Heart right ventricle (tissue), 16 donors: ENCODE measurements around the gene EDN2. TPM values are rescaled to one million over a fixed set of nuclear protein-coding genes. Genes with fewer than 3 reads are reported as not detected.

Source experiments
- ATAC-seq, 8 donors: fragments of 200-7000 bp; cut with Tn5 transposase; one replicate each; pipeline ENCODE4 v1.9.1; 2020; ENCODE audit warnings: mild to moderate bottlenecking in 8 of 8, moderate library complexity in 8 of 8, moderate number of reproducible peaks in 1 of 8
- DNase-seq, 2 donors: peaks; one replicate each; pipeline ENCODE4 v3.0.0-alpha.2; 2020
- H3K27ac ChIP-seq, 10 donors: fragments of 200-600 bp; sonication (generic) in 2 of 10; one replicate each; pipeline versions ENCODE4 v1.5.0 to v1.8.0; 2020 to 2022; ENCODE audit warnings: mild to moderate bottlenecking in 3 of 10
- H3K27me3 ChIP-seq, 7 donors: fragments of 200-600 bp; one replicate each; pipeline ENCODE4 v1.8.0; 2021 to 2022; ENCODE audit warnings: mild to moderate bottlenecking in 2 of 7
- H3K36me3 ChIP-seq, 9 donors: fragments of 200-600 bp; sonication (generic) in 1 of 9; one replicate each; pipeline versions ENCODE4 v1.5.0 to v1.8.0; 2020 to 2022; ENCODE audit warnings: mild to moderate bottlenecking in 2 of 9
- H3K4me1 ChIP-seq, 9 donors: fragments of 200-600 bp; sonication (generic) in 1 of 9; one replicate each; pipeline versions ENCODE4 v1.5.0 to v1.8.0; 2020 to 2022; ENCODE audit warnings: mild to moderate bottlenecking in 4 of 9
- H3K4me3 ChIP-seq, 10 donors: fragments of 200-600 bp; sonication (generic) in 2 of 10; one replicate each; pipeline versions ENCODE4 v1.5.0 to v1.8.0; 2020 to 2022; ENCODE audit warnings: mild to moderate bottlenecking in 7 of 10, moderate library complexity in 2 of 10
- H3K9me3 ChIP-seq, 11 donors: fragments of 200-600 bp in 10 of 11; sonication (generic) in 2 of 11; one replicate each; pipeline versions ENCODE4 v1.5.0 to v1.8.0; 2013 to 2022; ENCODE audit warnings: mild to moderate bottlenecking in 2 of 11, control low read depth in 1 of 11, moderate library complexity in 1 of 11
- WGBS, 2 donors: extraction: QIAGEN DNeasy Blood & Tissue Kit; methylation state at CpG; one replicate each; pipeline ENCODE4 v1.1.7; 2013; ENCODE audit warnings: inconsistent platforms in 1 of 2; 5-methylcytosine and 5-hydroxymethylcytosine counted together
- intact Hi-C, 10 donors: fragments of 100-400 bp; cut with DNase I; formaldehyde crosslinking; loops; one replicate each; pipeline versions ENCODE4 v1.11.1 to v1.14.2; 2022
- polyA plus RNA-seq, 2 donors: library from polyadenylated mRNA; stranded (reverse); fragments of 200-250 nt; gene quantifications; one replicate each; pipeline ENCODE4 v1.2.3, GENCODE V29; 2013
- total RNA-seq, 10 donors: library from RNA; stranded (reverse); fragmentation: NEBNext Ultra II Directional in 3 of 10; extraction: Animal tissue kit (Norgen Biotek cat#: 25700) in 3 of 10; gene quantifications; one replicate each; pipeline versions ENCODE4 v1.2.1 to v1.2.4, GENCODE V29; 2021 to 2023
- TF ChIP-seq, protein P1 (sequence below), 9 donors: fragments of 200-600 bp; sonication (generic) in 2 of 9; IDR thresholded peaks; one replicate each; pipeline versions ENCODE4 v1.5.0 to v1.8.0; 2021 to 2022; ENCODE audit warnings: antibody characterized with exemption in 9 of 9, mild to moderate bottlenecking in 5 of 9, moderate library complexity in 1 of 9
- donor health status: Arrhythmogenic right ventricular cardiomyopathy.
- donor health status: ischemic (EF 13 %, LVEDD 7.1; RV severe dilation, severe dysfunction).
- donor health status: healthy with polysubstance abuse.
- donor health status: DM: no; HTN: yes; CAD: no.
- donor health status: DM: no; HTN: no; CAD: no.
- donor health status: ischemic (EF 25% LVEDD 6.9; RV normal size, moderate dysfunction).
- donor health status: ischemic (EF 25% LVEDD 5.7; RV mildly dilated, moderate dysfunction).
- donor health status: healthy.
- donor health status: DM: yes; HTN: yes; CAD: no.
- donor health status: Ischemic cardiomyopathy.
- donor health status: ischemic (EF 35%, LVEDD 5.7; RV mildly dilated, moderate dysfunction).
- donor health status: nonischemic (EF 11% LVEDD 7.7; RV severe dilation, severe dysfunction).
- donor health status: DM: yes; HTN: yes; CAD: no.
- donor health status: PGD.
- donor health status: ischemic (EF 29% LVEDD 5.4; RV normal size, mild dysfunction).
- donor health status: nonischemic (EF 23%, LVEDD 6.1; RV moderate dilation, normal function).

Gene EDN2
- total and polyA plus RNA-seq, 12 donors: 0.30 to 8.5 (median 1.0) TPM; not detected in 5

- 58 to 68% methylated on average over 10 of the region's 10 CpGs for WGBS, 2 donors
- peak overlapping the region in 7 of 10 donors; percentile 48 to 97 (median 93) for H3K27ac ChIP-seq
- no peaks in the 10 kb centered on the region for H3K9me3 ChIP-seq
- TF ChIP-seq, protein P1, sequence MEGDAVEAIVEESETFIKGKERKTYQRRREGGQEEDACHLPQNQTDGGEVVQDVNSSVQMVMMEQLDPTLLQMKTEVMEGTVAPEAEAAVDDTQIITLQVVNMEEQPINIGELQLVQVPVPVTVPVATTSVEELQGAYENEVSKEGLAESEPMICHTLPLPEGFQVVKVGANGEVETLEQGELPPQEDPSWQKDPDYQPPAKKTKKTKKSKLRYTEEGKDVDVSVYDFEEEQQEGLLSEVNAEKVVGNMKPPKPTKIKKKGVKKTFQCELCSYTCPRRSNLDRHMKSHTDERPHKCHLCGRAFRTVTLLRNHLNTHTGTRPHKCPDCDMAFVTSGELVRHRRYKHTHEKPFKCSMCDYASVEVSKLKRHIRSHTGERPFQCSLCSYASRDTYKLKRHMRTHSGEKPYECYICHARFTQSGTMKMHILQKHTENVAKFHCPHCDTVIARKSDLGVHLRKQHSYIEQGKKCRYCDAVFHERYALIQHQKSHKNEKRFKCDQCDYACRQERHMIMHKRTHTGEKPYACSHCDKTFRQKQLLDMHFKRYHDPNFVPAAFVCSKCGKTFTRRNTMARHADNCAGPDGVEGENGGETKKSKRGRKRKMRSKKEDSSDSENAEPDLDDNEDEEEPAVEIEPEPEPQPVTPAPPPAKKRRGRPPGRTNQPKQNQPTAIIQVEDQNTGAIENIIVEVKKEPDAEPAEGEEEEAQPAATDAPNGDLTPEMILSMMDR (IDR thresholded peaks at IDR 0.05): no peak
- ATAC-seq (peak in 6 of 8 donors; percentile 30 to 50 (median 34)), DNase-seq (peak in 1 of 2 donors; percentile 57)
- H3K27me3 ChIP-seq: peaks cover 0 to 15% (median 0%) of the 10 kb centered on the region in 7 donors
- H3K4me3 ChIP-seq: no peak overlapping the region
- intact Hi-C loops: loop anchor here in 1 of 10 donors (10.0 kb wide), 1 partner anchor 236 kb away; no protein-coding TSS in a partner anchor
- H3K36me3 ChIP-seq: no peaks in the 10 kb centered on the region
- peaks cover 17 to 71% (median 49%) of the 10 kb centered on the region in 9 donors for H3K4me1 ChIP-seq
Measured at GRCh38 chr1:41500378-41500777, 15.9 kb upstream of the EDN2 start.

DNA sequence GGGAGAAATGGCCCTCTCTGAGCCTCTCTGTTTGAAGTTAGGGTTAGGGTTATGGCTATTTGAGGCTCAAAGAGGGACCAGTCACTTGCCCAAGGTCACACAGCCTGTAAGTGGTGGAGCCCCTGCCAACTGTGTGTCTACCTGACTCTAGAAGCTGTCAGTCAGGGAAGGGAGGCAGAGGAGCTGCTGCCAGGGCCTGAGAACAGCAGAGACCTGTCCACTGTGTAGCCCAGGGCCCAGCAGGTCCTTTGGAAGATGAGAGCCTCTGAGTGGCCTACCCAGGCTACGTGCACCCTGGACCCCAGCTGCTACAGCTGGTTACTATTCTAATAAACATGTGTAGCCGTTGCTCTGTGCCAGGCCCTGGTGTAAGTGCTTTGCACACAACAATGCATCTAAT, 15.1 kb upstream of the EDN2 start:
- ATAC-seq (peak in 1 of 8 donors; percentile 8), DNase-seq (no peak)
- Histone ChIP-seq H3K4me3 (no peak overlapping the region), H3K36me3 (no peaks in the 10 kb centered on the region), H3K27ac (peak overlapping the region in 8 of 10 donors; percentile 3 to 97 (median 93)), H3K27me3 (peaks cover 0 to 17% (median 0%) of the 10 kb centered on the region in 7 donors), H3K4me1 (peaks cover 17 to 77% (median 50%) of the 10 kb centered on the region in 9 donors), H3K9me3 (no peaks in the 10 kb centered on the region)
- 56 to 66% methylated on average over 2 of the region's 2 CpGs for WGBS, 2 donors
- intact Hi-C loops: loop anchor here in 1 of 10 donors (10.0 kb wide), 1 partner anchor 65 kb away; no protein-coding TSS in a partner anchor
- TF ChIP-seq, protein P1 (IDR thresholded peaks at IDR 0.05): no peak

DNA sequence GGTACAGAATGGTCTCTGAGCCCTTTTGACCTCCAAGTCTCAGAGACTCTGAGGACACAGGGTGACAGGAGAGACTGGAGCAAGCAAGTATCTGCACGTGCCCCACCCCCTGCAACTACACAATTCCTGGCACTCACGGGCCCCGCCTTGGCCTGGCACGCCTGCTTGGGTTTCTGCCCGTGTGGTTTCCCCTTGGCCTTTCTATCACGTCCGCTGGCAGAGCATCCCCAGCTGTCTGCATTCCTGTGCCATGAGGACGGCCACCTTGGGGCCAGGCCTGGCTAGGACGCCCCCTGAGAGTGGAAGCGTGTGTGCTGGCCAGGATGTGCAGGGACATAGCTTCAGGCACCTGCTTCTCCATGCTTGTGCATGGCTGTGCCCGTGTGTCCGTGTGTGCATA, 14.3 kb upstream of the EDN2 start:
- peaks cover 17 to 77% (median 50%) of the 10 kb centered on the region in 9 donors for H3K4me1 ChIP-seq
- intact Hi-C loops: loop anchor here in 1 of 10 donors (10.0 kb wide), 1 partner anchor 64 kb away; no protein-coding TSS in a partner anchor

DNA sequence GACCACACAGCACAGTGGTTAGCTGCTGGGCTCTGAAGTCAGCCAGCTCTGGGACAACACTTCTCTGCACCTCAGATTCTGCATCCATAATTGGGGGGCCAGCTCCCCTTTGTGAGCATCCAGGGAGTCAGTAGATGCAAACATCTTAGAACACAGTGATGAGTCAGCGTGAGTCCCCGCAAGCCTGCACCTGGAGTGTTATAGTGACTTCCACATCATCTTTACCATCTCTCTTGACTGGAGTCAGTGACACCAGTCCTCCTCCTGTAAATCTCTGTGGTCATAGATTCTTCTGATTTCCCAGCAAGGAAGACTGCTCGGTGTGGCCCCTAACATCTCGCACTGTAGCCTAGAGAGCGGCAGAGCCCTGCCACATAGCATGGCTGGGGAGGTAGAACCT, 13.9 kb upstream of the EDN2 start:
- TF ChIP-seq, protein P1 (IDR thresholded peaks at IDR 0.05): no peak
- ATAC-seq: no peak
- intact Hi-C loops: loop anchor here in 1 of 10 donors (10.0 kb wide), 1 partner anchor 64 kb away; no protein-coding TSS in a partner anchor

More for the DNA sequence above, 14.3 kb upstream of the EDN2 start:
- peak; percentile 74 to 77 for DNase-seq
- TF ChIP-seq, protein P1 (IDR thresholded peaks at IDR 0.05): peak in 1 of 9 donors; percentile 5
- no peaks in the 10 kb centered on the region for H3K36me3 ChIP-seq
- 39 to 47% methylated on average over 12 of the region's 12 CpGs for WGBS, 2 donors
- peak overlapping the region in 9 of 10 donors; percentile 43 to 97 (median 93) for H3K27ac ChIP-seq
- peaks cover 0 to 17% (median 0%) of the 10 kb centered on the region in 7 donors for H3K27me3 ChIP-seq
- ATAC-seq: peak; percentile 18 to 63 (median 49)
- H3K9me3 ChIP-seq: no peaks in the 10 kb centered on the region
- no peak overlapping the region for H3K4me3 ChIP-seq

More for the DNA sequence above, 13.9 kb upstream of the EDN2 start:
- Histone ChIP-seq H3K9me3 (no peaks in the 10 kb centered on the region), H3K4me3 (no peak overlapping the region), H3K27ac (peak overlapping the region in 9 of 10 donors; percentile 40 to 97 (median 93)), H3K4me1 (peaks cover 17 to 75% (median 50%) of the 10 kb centered on the region in 9 donors), H3K36me3 (no peaks in the 10 kb centered on the region), H3K27me3 (peaks cover 0 to 17% (median 0%) of the 10 kb centered on the region in 7 donors)
- WGBS, 2 donors: 77 to 89% methylated on average over 5 of the region's 5 CpGs
- DNase-seq: no peak
